HG03196 (cell line): Measurements from ENCODE around the gene DAP3.
"Not testable (repeated sequence)": the region's sequence is repeated elsewhere in the genome, so short reads cannot be mapped to it uniquely, and the experiment has no call there.

Source experiments
- ATAC-seq: cut with Tn5 transposase; IDR thresholded peaks from one replicate; pipeline ENCODE4 v1.9.1; 2021; ENCODE audit not compliant: unreplicated experiment

Gene DAP3

GRCh38 chr1:155689081-155689607 is at the start of gene DAP3:
TSS of gene DAP3 (plus strand) at chr1:155689091. CDS start at chr1:155709780, 20,689 bp downstream.
- ATAC-seq = not testable (repeated sequence)

- no peak for ATAC-seq
Measured at GRCh38 chr1:155640367-155640766, 48.5 kb upstream of the DAP3 start.

- not testable (repeated sequence) for ATAC-seq
Measured at GRCh38 chr1:155642559-155643180, 46.2 kb upstream of the DAP3 start.

GRCh38 chr1:155643230-155643629 is 45.7 kb upstream of the DAP3 start:
- ATAC-seq = no peak

- ATAC-seq = no peak
Measured at GRCh38 chr1:155645034-155645598, 43.8 kb upstream of the DAP3 start.

- ATAC-seq = no peak
Measured at GRCh38 chr1:155645648-155646047, 43.2 kb upstream of the DAP3 start.

- no peak for ATAC-seq
Measured at GRCh38 chr1:155646307-155646706, 42.6 kb upstream of the DAP3 start.

GRCh38 chr1:155648207-155649147 is 40.4 kb upstream of the DAP3 start:
- ATAC-seq = no peak

- ATAC-seq = no peak
Measured at GRCh38 chr1:155649676-155650075, 39.2 kb upstream of the DAP3 start.

GRCh38 chr1:155650231-155650757 is 38.6 kb upstream of the DAP3 start:
- no peak for ATAC-seq

GRCh38 chr1:155651861-155652661 is 36.8 kb upstream of the DAP3 start:
- no peak for ATAC-seq

GRCh38 chr1:155652951-155653350 is 35.9 kb upstream of the DAP3 start:
- no peak for ATAC-seq

- no peak for ATAC-seq
Measured at GRCh38 chr1:155657463-155657862, 31.4 kb upstream of the DAP3 start.

- not testable (repeated sequence) for ATAC-seq
Measured at GRCh38 chr1:155661239-155661638, 27.7 kb upstream of the DAP3 start.

- no peak for ATAC-seq
Measured at GRCh38 chr1:155669233-155670162, 19.4 kb upstream of the DAP3 start.

GRCh38 chr1:155671750-155672149 is 17.1 kb upstream of the DAP3 start:
- ATAC-seq = no peak

- no peak for ATAC-seq
Measured at GRCh38 chr1:155673003-155673402, 15.9 kb upstream of the DAP3 start.

- no peak for ATAC-seq
Measured at GRCh38 chr1:155678027-155678426, 10.9 kb upstream of the DAP3 start.

GRCh38 chr1:155678992-155679391 is 9.9 kb upstream of the DAP3 start:
- ATAC-seq = not testable (repeated sequence)
